Frontal cortex (tissue), 4 donors: ENCODE data around the gene TMEM53. TPM values are rescaled to one million over a fixed set of nuclear protein-coding genes. Genes with fewer than 3 reads are reported as not detected.
"Not testable (repeated sequence)": the region's sequence is repeated elsewhere in the genome, so short reads cannot be mapped to it uniquely, and the experiment has no call there.

Source experiments
- DNase-seq, 2 donors: peaks; one replicate each; pipeline ENCODE4 v3.0.0; 2012; ENCODE audit warnings: low spot score in 2 of 2
- FAIRE-seq: peaks from 2 replicates; lab custom pipeline; 2012; peaks lifted over from hg19 to GRCh38; lab: Jason Lieb, UNC
- total RNA-seq: library from RNA; depleted of rRNA; stranded (reverse); fragments of >200 nt; gene quantifications from one replicate; pipeline ENCODE4 v1.2.3, GENCODE V29; 2014
- donor health status: control.
- donor health status: control.
- donor health status: control.

TMEM53 gene
- total RNA-seq, 1 donor from 2014 or later, result 4.9 TPM

DNA sequence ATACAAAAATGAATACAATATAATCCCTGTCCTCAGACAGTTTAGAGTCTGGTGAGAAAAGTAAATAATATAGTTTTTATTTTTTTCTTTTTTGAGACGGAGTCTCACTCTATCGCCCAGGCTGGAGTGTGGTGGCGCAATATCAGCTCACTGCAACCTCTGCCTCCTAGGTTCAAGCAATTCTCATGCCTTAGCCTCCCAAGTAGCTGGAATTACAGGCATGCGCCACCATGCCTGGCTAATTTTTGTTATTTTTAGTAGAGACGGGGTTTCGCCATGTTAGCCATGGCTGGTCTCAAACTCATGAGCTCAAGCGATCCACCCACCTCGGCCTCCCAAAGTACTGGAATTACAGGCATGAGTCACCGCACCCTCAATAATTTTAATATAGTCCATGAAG, 25.1 kb upstream of the TMEM53 start:
- DNase-seq, FAIRE-seq: not testable (repeated sequence)

DNA sequence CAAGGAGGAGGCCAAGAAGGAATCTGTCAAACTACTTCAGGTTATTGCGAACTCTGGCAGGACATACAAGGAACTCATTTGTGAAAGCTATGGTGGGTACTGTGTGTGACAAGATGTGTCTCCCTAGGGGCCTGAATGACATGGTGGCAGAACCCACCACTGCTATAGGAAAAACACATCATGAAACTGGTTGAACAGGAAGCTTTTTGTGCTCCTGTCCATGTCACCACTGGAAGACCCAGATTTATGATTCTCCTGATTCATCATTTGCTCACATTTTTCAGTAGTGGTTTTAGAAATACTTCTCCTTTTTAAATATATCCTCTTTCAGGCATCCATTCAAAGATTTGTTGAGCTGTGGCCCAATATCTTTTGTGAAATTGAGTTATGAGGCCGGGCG, 23.9 kb upstream of the TMEM53 start:
- DNase-seq, result no peak
- FAIRE-seq, result no peak

DNA sequence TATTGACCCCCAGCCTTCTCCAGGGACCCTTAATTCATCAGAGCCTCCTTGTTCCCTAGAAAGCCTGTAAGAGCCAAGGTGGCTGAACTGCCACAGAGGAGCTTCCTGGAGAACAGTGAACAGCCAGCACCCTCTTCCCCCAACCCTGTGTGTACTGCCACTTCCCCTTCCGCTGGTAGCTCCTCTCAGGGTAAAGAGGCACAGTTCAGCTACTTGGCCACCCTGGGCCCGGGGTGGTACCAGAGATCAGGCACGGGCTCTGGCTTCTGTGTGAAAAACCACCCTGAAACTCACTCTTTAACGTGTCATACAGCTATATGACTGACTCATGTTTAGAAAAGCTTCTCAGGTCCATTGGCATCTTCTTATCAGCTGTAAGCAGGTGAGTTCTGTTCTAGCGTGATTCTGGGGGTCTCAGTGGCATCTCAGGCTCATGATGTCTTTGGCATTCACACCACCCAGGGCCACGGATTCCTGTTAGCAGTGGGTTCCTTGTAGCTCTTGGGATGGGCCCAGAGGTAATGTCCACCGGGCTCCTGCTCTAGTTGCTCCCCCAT, 22.6 kb upstream of the TMEM53 start:
- FAIRE-seq, result no peak
- no peak for DNase-seq

DNA sequence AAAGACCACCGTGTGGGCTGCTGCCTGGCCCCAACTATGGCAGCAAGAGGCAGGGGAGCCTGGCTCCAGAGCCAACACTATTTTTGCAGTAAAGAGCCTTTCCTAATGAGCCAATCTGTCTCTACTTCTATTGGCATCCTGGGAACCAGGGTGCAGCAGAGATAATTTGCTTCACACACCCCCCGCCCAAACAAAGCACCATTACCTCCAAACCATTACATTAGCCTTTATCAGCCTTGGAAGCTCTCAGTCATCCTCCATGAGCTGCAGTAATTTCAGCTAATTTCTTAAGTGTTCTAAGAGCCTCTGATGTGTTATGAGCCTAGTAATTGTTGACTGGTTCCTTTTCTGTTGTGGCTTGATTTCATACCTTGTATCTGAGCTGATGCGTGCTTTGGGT, 21.8 kb upstream of the TMEM53 start:
- no peak for FAIRE-seq

DNA sequence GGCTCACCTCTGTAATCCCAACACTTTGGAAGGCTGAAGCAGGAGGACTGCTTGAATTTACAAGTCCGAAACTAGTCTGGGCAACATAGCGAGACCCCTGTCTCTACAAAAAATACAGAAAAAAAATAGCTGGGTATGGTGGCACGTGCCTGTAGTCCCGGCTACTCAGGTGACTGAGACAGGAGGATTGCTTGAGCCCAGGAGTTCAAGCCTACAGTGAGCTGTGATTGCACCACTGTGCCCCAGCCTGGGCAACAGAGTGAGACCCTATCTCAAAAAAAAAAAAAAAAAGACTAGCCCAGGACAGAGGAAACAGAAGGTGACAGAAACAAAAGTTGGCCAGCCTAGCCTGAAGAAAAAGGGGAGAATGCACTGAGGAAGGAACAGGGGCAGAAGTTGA, 21.4 kb upstream of the TMEM53 start:
- DNase-seq (no peak), FAIRE-seq (no peak)

More for the DNA sequence above, 21.8 kb upstream of the TMEM53 start:
- DNase-seq, result no peak

DNA sequence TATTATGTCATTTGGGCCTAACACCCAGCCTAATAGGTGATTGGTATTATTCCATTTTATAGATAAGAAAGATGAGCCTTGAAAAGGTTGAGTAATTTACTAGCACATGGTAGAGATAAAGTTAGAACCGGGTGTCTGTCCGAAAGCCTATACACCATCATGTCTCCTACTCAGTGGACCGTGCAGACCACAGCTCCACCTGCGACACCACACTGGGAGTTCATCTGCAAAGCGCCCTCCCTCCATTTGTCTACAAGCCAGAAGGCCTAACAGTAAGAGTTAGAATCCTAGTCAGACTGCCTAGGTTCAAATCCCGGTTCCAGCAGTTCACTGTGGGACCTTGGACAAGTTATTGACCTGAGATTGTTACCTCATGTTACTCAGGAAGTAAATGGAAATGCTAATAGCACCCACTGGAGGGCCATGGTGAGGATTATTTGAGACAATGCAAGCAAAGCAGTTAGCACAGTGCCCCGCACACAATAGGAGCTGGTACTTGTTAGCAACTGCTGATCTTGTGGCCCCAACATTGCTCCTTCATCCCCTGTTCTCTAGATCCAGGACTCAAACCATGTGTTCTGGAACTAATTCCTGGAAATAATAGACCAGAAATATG, 20.7 kb upstream of the TMEM53 start:
- DNase-seq, result no peak
- FAIRE-seq, result no peak

DNA sequence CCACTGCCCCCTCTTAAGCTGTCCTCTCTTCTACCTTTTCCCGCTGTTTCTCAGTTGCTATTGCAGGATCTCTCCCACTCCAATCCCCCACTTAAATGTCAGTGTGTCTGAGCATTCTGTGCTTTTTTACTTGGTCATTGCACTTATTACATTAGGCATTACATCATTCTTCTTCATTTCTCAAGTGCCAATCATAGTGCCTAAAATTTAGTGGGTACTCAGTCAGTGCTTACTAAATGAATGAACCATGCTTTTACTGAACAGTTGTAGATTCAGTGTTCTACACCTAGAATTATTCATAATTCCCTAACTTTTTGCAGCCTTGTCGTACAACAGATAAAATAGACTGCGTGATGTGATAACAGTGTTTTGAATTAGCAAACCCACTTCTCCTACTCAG, 19.6 kb upstream of the TMEM53 start:
- FAIRE-seq (no peak), DNase-seq (no peak)

DNA sequence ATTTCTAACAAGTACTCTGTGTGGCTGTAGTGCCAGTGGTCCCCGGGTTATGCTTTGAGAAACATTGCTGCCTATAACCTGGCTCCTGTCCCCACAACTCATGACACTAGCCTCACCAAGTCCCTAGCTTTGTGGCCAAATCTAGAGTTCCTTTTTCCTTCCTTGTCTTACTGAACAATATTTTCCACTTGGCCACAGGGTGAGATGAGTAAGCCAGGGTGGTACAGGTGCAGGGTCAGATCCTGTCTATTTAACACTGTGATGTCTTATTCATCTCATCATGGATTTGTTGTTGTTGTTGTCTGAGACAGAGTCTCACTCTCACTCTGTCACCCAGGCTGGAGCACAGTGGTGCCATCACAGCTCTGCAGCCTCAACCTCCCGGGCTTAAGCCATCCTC, 18.9 kb upstream of the TMEM53 start:
- DNase-seq (no peak), FAIRE-seq (no peak)

DNA sequence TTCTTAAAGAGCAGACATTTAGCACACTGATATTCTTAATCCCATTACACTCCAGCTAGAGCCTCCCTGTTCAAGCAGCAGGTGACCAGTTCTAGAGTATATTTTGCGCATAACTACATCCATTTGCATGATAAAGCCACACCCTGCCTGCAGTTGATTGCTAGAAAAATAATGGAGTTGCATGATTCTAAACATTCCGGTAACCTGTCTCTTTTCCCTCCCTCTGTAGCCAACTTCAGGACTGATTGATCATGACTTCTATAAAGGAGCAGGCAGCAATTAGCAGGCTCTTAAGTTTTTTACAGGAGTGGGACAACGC, 15.1 kb upstream of the TMEM53 start:
- FAIRE-seq, result no peak

DNA sequence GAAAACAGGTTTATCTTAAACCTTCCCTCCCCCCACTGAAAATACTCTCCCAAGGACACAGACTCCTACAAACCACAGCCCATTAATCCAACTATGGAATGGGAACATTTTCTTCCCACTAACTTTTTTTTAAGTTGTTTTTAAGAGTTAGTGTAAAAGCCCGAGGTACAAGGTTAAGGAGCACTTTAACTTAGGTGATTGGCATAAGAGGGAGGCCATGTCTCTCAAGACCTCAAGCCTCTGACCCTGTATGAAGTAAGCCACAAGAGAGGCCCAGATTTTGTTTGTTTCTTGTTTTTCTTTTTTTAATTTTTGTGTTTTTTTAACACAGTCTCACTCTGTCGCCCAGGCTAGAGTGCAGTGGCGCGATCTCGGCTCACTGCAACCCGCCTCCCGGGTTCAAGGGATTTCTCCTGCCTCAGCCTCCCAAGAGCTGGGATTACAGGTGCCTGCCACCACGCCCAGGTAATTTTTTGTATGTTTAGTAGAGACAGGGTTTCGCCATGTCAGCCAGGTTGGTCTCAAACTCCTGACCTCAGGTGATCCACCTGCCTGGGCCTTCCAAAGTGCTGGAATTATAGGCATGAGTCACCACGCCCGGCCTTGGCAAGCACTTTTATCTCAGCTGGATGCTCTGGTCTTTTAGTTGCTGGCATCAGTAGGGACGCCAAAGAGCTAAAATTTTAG, 14.6 kb upstream of the TMEM53 start:
- FAIRE-seq (no peak), DNase-seq (no peak)

More for the DNA sequence above, 15.1 kb upstream of the TMEM53 start:
- no peak for DNase-seq

DNA sequence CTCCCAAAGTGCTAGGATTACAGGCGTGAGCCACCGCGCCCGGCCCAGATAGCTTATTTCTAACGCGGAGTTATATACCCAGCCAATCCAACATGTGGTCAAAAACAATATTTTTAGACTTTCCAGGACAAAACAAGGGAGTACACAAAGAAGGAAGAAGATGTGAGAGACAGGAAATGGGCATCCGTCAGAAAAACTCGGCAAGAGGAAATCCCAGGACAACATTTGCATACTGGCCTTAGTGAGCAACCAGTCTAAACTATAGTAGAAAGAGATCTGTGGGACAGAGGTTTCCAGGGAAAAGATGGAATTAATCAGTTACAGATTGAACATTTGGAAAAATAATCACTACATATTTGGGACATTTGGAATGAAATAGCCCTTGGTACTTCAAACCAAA, 11.6 kb upstream of the TMEM53 start:
- DNase-seq (no peak), FAIRE-seq (no peak)

DNA sequence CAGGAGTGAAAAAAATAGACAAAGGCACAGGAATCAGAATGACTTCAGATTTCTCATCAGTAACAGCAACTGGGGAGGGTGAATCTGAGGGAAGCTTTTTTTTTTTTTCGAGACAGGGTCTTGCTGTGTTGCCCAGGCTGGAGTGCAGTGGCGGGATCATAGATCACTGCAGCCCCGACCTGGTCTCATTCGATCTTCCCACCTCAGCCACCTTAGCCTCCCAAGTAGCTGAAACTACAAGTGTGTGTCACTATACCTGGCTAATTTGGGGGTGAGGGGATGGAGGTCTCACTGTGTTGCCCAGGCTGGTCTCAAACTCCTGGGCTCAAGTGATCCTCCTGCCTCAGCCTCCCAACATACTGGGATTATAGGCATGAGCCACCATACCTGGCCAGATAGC, 10.9 kb upstream of the TMEM53 start:
- FAIRE-seq (no peak), DNase-seq (no peak)

DNA sequence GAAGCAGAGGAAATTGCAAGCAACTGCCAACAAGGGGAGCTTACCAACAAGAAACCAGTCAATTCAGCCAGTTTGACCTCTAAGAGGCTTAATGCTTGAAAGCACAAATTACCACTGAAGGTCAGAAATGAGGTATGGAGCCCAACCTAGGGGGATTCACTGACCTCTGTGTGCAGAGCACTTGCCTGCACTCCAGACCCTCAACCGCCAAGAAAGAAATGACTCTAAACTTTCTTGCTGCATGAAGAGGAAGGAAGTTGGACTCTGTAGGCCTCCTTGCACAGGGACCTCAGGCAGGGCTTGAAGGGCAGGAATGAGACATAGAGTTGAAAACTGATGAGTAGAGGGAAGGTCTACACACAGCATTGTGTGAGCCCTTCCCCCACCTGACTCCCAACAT, 10.2 kb upstream of the TMEM53 start:
- DNase-seq (no peak), FAIRE-seq (no peak)

DNA sequence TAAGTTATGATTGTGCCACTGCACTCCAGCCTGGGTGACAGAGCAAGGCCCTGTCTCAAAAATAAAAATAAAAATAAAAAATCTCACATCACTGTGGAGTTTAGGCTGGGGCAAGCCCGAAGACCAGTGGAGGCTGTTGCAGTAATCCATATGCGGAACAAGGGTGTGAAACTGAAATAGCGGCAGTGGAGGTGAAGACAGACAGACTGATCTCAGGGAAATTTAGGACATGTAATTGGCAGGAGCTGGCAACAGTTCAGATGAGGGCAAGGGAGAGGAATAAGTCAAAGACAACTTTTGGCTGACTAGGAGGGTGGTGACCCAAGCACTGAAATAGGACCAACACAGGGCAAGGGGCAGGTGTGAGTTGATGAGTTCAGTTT, 8.6 kb upstream of the TMEM53 start:
- FAIRE-seq (no peak), DNase-seq (no peak)

DNA sequence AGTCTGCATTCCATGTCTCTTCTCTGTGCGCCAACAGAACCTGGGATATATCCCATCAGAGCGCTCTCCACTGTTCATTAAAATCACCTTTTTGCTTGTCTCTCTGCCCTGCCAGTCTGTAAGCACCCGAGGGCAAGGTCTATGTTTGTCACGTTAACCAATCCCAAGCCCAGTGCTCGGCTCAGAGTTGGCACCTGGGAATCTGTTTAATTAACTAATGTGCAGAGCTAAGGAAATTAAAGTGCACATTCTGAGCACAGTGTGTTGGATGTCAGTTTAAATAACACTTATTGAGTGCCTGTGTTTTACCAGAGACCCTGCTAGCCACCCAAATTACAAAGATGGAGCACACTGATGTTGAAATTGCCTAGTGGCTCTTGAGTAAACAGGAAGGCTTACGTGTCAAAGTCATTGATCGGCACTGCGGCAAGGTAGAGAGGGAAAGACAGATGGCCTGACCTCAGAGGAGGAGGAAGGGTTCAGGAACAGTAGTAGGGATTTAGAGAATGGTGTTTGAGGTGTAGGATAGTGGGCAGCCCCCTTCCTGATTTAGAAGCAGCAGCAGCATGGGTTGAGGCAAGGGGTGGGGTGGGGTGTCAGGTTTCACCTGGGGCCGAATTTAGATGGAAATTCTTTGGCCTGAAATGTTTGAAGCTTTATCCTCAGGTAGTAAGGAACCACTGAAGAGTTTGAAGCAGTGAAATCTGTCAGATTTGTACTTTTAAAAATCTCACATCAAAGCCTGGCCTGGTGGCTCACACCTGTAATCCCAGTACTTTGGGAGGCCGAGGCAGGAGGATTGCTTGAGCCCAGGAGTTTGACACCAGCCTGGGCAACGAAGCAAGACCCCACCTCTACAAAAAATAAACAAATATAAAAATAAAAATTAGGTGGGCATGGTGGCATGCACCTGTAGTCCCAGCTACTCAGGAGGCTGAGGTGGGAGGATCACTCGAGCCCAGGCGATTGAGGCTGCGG, 7.9 kb upstream of the TMEM53 start:
- FAIRE-seq, result no peak
- DNase-seq, result no peak

DNA sequence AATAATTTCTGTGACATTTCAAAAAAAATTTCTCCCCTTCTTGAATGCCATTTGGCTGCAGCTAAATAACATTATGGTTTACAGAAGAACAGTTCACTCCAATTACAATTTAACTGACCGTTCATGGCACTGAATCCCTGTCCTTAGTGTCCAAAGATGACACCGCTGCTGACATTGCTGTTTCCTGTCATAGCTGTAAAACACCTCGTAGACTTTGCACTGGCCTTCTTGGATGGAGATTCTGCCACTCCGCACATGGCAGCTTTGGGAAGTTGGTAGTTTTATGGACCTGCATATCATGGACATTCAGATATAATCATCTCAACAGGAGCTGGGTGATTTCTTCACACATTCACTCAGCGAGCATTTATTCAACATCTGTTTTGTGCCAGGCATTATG, 5.2 kb upstream of the TMEM53 start:
- FAIRE-seq, result no peak

DNA sequence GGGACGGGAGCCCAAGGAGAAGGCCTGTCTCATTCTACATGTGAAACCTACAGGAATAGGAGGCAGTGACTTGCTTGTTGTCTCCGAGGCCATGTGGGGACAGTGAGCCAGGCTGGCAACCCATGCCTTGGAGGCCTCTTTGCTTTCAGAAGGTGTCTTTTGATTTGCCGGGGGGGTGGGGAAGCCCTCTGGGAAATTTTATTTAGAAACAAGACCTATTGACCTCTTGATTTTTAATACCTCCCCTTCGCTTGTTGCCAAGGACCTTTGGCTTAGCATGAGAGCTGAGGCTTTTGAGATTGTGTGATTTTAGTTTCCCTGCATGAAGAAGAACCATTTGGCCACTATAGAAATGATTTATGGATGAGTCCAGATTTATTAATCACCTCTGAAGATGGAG, 4.3 kb upstream of the TMEM53 start:
- FAIRE-seq, result no peak
- no peak for DNase-seq

More for the DNA sequence above, 5.2 kb upstream of the TMEM53 start:
- DNase-seq, result no peak

DNA sequence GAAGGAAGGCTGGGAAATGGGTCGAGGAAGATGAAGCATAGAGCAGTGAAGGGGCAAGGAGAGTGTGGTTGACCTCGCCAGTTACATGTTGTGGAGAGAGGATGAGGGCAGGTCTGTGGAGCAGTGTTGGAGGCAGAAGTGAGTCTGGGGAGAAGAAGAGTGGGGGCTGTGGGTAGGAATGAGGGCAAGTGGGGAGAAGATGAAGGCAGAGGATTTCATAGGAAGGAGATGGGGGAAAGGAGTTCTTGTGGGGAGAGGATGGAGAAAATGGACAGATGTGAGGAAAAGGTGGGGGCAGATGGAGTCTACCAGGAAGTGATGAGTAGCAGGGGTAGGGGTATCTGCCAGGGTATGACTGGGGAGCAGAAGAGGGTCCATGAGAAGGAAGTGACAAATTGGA, 3.8 kb upstream of the TMEM53 start:
- no peak for FAIRE-seq
- no peak for DNase-seq

DNA sequence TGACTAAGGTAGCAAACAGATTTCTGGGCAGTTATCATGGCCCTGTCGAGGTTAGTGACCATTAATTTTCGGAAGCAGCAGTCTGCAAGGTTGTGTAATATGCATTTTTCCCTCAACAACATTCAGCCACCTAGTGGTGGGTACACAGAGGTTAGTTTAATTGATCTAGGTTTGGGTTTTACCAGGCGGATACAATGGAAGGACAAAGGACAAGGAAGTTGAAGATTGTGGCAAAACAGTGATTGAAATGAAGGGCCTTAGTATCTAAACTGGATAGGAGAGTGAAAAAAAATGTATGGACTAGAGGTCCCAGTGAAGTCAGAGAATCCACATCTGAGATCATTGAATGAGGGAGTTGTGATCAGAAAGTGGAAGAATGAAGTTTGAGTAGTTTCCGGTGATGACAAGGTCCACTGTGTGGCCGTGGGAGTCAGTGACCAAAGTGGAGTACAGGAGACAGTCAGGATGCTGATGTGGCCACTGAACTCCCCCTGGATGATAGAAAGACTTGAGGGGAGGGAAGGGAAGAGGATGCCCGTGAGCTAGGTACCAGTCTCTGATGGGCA, 3.0 kb upstream of the TMEM53 start:
- FAIRE-seq (no peak), DNase-seq (no peak)

DNA sequence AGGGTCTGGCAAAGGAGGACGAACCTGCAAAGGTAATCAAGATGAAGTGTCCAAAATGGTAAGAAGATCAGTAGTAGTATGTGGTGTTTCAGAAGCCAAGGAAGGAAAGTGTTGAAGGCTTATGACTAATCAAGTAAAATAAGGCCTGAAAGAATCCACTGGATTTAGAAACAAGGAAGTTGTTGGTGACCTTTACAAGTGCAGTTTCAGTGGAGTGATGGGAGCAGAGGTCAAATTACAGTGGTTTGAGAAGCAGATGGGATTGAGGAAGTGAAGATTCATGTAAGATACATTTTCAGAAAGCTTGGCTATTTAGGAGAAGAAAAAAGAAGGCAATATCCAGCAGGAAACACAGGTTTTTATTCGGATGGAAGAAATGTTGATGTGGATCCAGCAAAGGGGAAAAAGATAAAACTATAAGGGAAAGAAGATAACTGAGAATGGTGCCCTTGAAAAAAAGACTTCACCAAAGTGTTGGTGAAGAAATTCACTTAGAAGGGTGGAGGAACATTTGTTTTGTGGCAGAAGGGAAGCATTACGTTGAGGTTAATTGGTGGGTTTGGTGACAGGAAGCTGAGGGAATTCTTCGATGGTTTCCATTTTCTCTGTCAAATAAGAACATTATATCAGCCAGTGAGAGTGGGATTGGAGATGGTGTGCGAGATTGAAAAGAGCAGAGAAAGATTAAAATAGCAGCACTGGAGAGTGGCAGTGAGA, 2.4 kb upstream of the TMEM53 start:
- DNase-seq (no peak), FAIRE-seq (no peak)
